H1 (cell line): Measurements from ENCODE around the gene PPCDC. TPM values are rescaled to one million over a fixed set of nuclear protein-coding genes. Genes with fewer than 3 reads are reported as not detected.

Source experiments
- ATF3 ChIP-seq: IDR thresholded peaks from 2 replicates; pipeline ENCODE4 v1.6.1; 2011; ENCODE audit warnings: low read depth, mild to moderate bottlenecking, low read length; ENCODE audit not compliant: insufficient read depth
- KDM1A ChIP-seq: fragments of 200-600, 300-600 bp; sonication (generic); IDR thresholded peaks from 2 replicates; pipeline ENCODE4 v1.7.1; 2016; ENCODE audit warnings: mild to moderate bottlenecking, low read length, borderline replicate concordance
- POLR2A ChIP-seq, 2 experiments: IDR thresholded peaks; 1 replicate in 1 of 2; 2 replicates in 1 of 2; pipeline ENCODE4 v1.6.1; 2011; ENCODE audit warnings: low read depth in 2 of 2, low read length in 2 of 2, mild to moderate bottlenecking in 2 of 2; ENCODE audit errors: control extremely low read depth in 1 of 2
- SIX5 ChIP-seq: IDR thresholded peaks from 2 replicates; pipeline ENCODE4 v1.6.1; 2011; ENCODE audit warnings: mild to moderate bottlenecking, low read depth, low read length
- polyA plus RNA-seq, 7 experiments: library from polyadenylated mRNA; depleted of rRNA in 3 of 7; stranded (reverse) in 5 of 7; unstranded in 2 of 7; fragments of >200 nt in 5 of 7; fragments of 200-250 nt in 2 of 7; gene quantifications; 1 replicate in 5 of 7; 2 replicates in 1 of 7; 4 replicates in 1 of 7; pipeline versions ENCODE4 v1.2.1 to v1.2.3, GENCODE V29; 2011 to 2013; ENCODE audit warnings: missing spikeins in 2 of 7, mixed read lengths in 2 of 7
- total RNA-seq: library from RNA; stranded (reverse); fragmentation: NEBNext Ultra II Directional; extraction: Animal tissue kit (Norgen Biotek cat#: 25700); gene quantifications from 2 replicates; pipeline ENCODE4 v1.2.1, GENCODE V29; 2021

PPCDC gene
- total and polyA plus RNA-seq, 2 of the 8 experiments (the other 6 are each of a cell fraction or from before 2014, with no cell fraction given), result 11.3 to 29.7 TPM

GRCh38 chr15:75063338-75063737 is 39.9 kb downstream of the PPCDC start (continued):
- no peak for TF ChIP-seq ATF3
- TF ChIP-seq POLR2A (IDR thresholded peaks at IDR 0.05; ENCODE audit: control extremely low read depth in 1 of 2, low read depth in 2 of 2, low read length in 2 of 2), result no peak
- no peak for TF ChIP-seq SIX5
- TF ChIP-seq KDM1A, result no peak
